Measurements from ENCODE around the gene TSPEAR. TPM values are rescaled to one million over a fixed set of nuclear protein-coding genes. Genes with fewer than 3 reads are reported as not detected.
"Not testable (repeated sequence)": the region's sequence is repeated elsewhere in the genome, so short reads cannot be mapped to it uniquely, and the experiment has no call there.

TSPEAR gene
- total and polyA plus RNA-seq, 5 experiments from 2014 or later, result 0.07 TPM; not detected in 4

- Mint-ChIP-seq H3K36me3 (peaks cover 0 to 11% (median 8%) of the 10 kb centered on the region in 3 donors), H3K27me3 (peaks cover 0 to 16% (median 0%) of the 10 kb centered on the region in 5 donors), H3K9me3 (peaks cover 0 to 15% (median 8%) of the 10 kb centered on the region in 9 donors), H3K4me3 (no peak overlapping the region), H3K27ac (no peak overlapping the region), H3K4me1 (peaks cover 0 to 5% (median under 1%) of the 10 kb centered on the region in 4 donors)
- no peak for DNase-seq
- no peak for ATAC-seq
- POLR2A ChIA-PET, result interaction anchor here (0.6 kb wide), 1 partner anchor 198 kb away, joined by 3 read pairs; no protein-coding TSS in a partner anchor
These were observed 108.9 kb downstream of the TSPEAR start for GRCh38 chr21:44602463-44602850.

DNA sequence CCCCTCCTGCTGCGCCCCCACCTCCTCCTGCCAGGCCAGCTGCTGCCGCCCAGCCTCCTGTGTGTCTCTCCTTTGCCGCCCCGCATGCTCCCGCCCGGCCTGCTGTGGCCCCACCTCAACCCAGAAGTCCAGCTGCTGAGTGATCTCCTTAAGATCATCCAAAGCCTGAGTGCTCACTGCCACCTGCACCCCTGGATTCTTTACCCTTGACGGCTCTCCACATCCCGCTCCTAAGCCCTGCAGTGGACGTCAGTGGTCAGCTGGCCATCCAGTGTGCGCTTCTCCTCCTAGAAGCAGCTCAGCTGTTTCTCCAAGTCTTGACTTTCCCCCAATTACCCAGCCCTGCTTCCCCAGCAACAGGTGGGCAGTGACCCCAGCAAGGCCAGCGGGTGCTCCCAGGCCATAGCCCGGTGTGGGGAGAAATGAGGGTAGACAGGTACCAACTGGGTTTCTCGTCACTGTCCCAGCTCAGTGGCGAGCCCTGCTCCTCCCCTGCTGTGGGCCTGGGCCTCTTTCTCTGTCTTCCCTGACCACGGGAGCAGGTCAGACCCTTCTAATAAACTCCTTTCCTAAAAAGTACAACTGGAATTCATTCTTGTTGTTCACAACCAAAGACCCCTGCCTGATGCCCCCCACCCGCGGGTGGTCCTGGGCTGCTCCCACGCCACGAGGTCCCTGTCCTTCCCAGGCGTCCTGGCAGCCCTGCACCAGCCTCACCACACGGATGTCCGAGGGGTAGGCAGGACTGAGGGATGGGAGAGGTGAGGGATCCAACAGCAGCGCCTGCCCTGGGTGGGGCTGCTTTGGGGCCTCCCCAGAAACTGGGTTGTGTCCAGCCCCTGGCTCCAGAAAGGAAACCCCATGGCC lies 109.5 kb downstream of the TSPEAR start:
- Mint-ChIP-seq H3K9me3 (peaks cover 0 to 15% (median 8%) of the 10 kb centered on the region in 9 donors), H3K4me1 (peaks cover 0 to 5% (median under 1%) of the 10 kb centered on the region in 4 donors), H3K36me3 (peaks cover 0 to 11% (median 8%) of the 10 kb centered on the region in 3 donors), H3K27ac (peak overlapping the region in 5 of 10 donors; percentile 4 to 59 (median 53)), H3K27me3 (peaks cover 0 to 16% (median 0%) of the 10 kb centered on the region in 5 donors), H3K4me3 (no peak overlapping the region)
- ATAC-seq (no peak), DNase-seq (no peak)
- POLR2A ChIA-PET, result no interaction called here

- H3K27ac Mint-ChIP-seq, H3K4me3 Mint-ChIP-seq, H3K4me1 Mint-ChIP-seq, ATAC-seq, POLR2A ChIA-PET, DNase-seq: not testable (repeated sequence)
- peaks cover 0 to 11% (median 6%) of the 10 kb centered on the region in 9 donors for H3K9me3 Mint-ChIP-seq
- H3K36me3 Mint-ChIP-seq, result peaks cover 0 to 11% (median 8%) of the 10 kb centered on the region in 3 donors
- peaks cover 0 to 12% (median 0%) of the 10 kb centered on the region in 5 donors for H3K27me3 Mint-ChIP-seq
These were observed 110.3 kb downstream of the TSPEAR start for GRCh38 chr21:44601091-44601490.

GRCh38 chr21:44600118-44600978 lies 111.0 kb downstream of the TSPEAR start, which contains the start of gene KRTAP10-7:
Gene KRTAP10-7, plus strand, starts transcription at chr21:44600597. Its CDS starts 25 bp downstream, at chr21:44600622.
- Mint-ChIP-seq H3K27ac (peak within 1 kb of the TSS in 3 of 10 donors; percentile 23 to 57 (median 24)), H3K36me3 (peaks cover 0 to 11% (median 8%) of the 10 kb centered on the region in 3 donors), H3K27me3 (peaks cover 0 to 12% (median 0%) of the 10 kb centered on the region in 5 donors), H3K9me3 (peaks cover 0 to 11% (median 6%) of the 10 kb centered on the region in 9 donors)
- DNase-seq, H3K4me3 Mint-ChIP-seq, ATAC-seq, POLR2A ChIA-PET, H3K4me1 Mint-ChIP-seq: not testable (repeated sequence)

DNA sequence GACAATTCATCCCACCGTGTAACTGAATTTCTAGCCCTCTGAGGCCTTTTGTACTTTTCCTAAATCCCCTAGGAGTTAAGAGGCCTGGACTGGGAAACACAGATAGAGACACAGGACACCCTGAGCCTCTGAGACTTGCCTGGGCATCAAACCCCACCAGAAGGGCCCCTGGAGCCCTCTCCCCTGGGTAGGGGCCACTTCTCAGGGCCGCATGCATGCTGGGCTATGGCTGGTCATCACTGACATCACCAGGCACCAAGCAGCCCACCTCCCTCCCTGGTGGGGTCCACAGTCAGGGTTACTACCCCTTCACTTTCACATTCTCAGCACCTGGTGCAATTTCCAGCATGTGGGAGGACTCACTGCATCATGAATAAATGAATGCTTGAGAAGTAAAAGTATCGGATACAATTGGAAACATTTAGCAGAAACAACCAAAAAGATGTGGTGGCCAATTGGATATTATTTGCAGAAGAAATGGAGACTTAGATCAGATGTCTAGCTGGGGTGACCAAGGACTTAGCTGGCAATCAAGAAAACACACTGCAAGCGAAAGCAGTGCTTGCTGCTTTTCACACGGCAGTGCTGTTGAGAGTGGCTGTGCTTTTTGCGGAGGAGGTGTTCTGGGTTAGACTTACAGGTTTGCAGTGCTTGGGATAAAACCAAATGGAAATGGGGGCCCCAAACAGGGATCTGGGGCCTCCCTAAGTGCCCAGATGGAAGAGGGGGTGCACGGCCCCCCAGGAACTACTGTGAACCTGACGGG lies 111.9 kb downstream of the TSPEAR start:
- Mint-ChIP-seq H3K4me1 (peaks cover 0 to 10% (median 7%) of the 10 kb centered on the region in 4 donors), H3K27ac (peak overlapping the region in 1 of 10 donors; percentile 27), H3K36me3 (peaks cover 0 to 11% (median 5%) of the 10 kb centered on the region in 3 donors), H3K4me3 (no peak overlapping the region), H3K9me3 (peaks cover 0 to 11% (median 5%) of the 10 kb centered on the region in 9 donors), H3K27me3 (peaks cover 0 to 12% (median 0%) of the 10 kb centered on the region in 5 donors)
- no peak for ATAC-seq
- DNase-seq, result no peak
- POLR2A ChIA-PET, result no interaction called here

DNA sequence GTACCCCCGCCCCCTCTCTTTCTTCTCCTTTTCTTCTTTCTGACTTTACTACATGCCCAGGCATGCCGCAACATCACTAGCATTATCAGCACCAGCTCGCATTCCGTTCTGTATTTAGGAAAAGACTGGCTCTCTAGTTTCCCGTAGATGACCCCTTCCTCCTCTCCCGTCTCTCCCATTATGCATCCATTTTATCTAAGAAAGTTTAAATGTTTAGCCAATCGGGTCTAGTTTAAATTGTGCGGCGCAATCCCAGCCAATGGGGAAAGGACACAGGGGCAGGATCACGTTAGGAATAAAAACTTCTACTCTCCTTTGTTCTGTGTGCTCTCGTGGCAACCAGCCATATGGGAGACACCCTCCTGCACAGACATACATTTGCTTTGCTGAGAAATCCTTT lies 113.3 kb downstream of the TSPEAR start:
- ATAC-seq, result no peak
- peaks cover 0 to 9% (median 0%) of the 10 kb centered on the region in 5 donors for H3K27me3 Mint-ChIP-seq
- H3K9me3 Mint-ChIP-seq, result peaks cover 0 to 11% (median 5%) of the 10 kb centered on the region in 9 donors
- POLR2A ChIA-PET, result no interaction called here
- DNase-seq, result no peak
- no peak overlapping the region for H3K27ac Mint-ChIP-seq
- H3K4me1 Mint-ChIP-seq, result peaks cover 0 to 16% (median 7%) of the 10 kb centered on the region in 4 donors
- H3K36me3 Mint-ChIP-seq, result peaks cover 0 to 11% (median 3%) of the 10 kb centered on the region in 3 donors
- H3K4me3 Mint-ChIP-seq, result no peak overlapping the region

DNA sequence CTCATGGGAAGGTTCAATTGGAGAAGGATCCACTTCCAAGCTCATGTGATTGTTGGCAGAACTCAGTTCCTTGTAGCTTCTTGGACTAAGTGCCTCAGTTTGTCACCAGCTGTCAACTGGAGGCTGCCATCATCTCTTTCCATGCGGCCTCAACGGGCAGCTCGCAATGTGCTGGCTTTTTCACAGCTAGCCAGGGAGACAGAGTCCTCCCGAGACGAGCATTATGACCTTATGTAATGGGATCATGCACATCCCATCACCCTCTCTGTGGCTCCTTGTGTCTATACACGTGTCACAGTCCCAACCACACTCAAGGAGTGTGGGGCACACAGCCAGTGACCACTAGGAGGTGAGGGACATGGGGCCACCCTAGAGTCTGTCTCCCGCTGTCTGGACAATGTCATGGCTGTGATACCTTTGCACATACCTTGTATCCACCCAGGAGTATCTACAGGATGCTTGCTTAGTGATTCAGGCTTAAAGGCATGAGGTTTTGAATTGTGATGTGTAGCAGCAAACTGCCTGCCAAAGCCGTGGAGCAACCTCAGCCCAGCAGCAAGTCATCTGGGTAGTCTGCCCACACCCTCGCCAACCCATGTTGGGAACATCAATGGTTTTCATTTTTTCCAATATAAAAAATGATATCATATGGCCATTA lies 115.2 kb downstream of the TSPEAR start:
- ATAC-seq (no peak), DNase-seq (no peak)
- Mint-ChIP-seq H3K4me1 (peaks cover 0 to 16% (median 9%) of the 10 kb centered on the region in 4 donors), H3K36me3 (peaks cover 0 to 11% (median 3%) of the 10 kb centered on the region in 3 donors), H3K27me3 (peaks cover 0 to 9% (median 0%) of the 10 kb centered on the region in 5 donors), H3K4me3 (no peak overlapping the region), H3K27ac (peak overlapping the region in 2 of 10 donors; percentile 52 to 60), H3K9me3 (peaks cover 0 to 11% (median 5%) of the 10 kb centered on the region in 9 donors)
- POLR2A ChIA-PET, result interaction anchor here (0.8 to 1.3 kb wide), 3 partner anchors 23 to 49 kb away, joined by 3 to 4 read pairs (median 3); no protein-coding TSS in a partner anchor

GRCh38 chr21:44595524-44595923 lies 115.8 kb downstream of the TSPEAR start:
- Mint-ChIP-seq H3K36me3 (peaks cover 0 to 11% (median 3%) of the 10 kb centered on the region in 3 donors), H3K9me3 (peaks cover 0 to 11% (median 5%) of the 10 kb centered on the region in 9 donors), H3K27ac (peak overlapping the region in 1 of 10 donors; percentile 48), H3K27me3 (peaks cover 0 to 9% (median 0%) of the 10 kb centered on the region in 5 donors), H3K4me3 (no peak overlapping the region), H3K4me1 (peaks cover 0 to 16% (median 10%) of the 10 kb centered on the region in 4 donors)
- ATAC-seq (no peak), DNase-seq (no peak)
- POLR2A ChIA-PET, result interaction anchor here (0.8 to 1.3 kb wide), 2 partner anchors 30 to 48 kb away, joined by 3 to 4 read pairs; no protein-coding TSS in a partner anchor

- H3K27ac Mint-ChIP-seq, result peak overlapping the region in 4 of 10 donors; percentile 43 to 83 (median 66)
- POLR2A ChIA-PET, result no interaction called here
- DNase-seq, result no peak
These were observed 116.9 kb downstream of the TSPEAR start for GRCh38 chr21:44594406-44594916.

GRCh38 chr21:44593598-44594405 lies 117.6 kb downstream of the TSPEAR start:
- Mint-ChIP-seq H3K9me3 (peaks cover 0 to 10% (median 4%) of the 10 kb centered on the region in 9 donors), H3K4me3 (peak overlapping the region in 1 of 10 donors; percentile 10), H3K4me1 (peaks cover 0 to 14% (median 10%) of the 10 kb centered on the region in 4 donors), H3K27ac (peak overlapping the region in 5 of 10 donors; percentile 31 to 83 (median 60)), H3K36me3 (peaks cover 0 to 9% (median 2%) of the 10 kb centered on the region in 3 donors), H3K27me3 (peaks cover 0 to 6% (median 0%) of the 10 kb centered on the region in 5 donors)
- DNase-seq (no peak), ATAC-seq (no peak)
- POLR2A ChIA-PET, result no interaction called here

More at GRCh38 chr21:44594406-44594916, 116.9 kb downstream of the TSPEAR start:
- Mint-ChIP-seq H3K4me3 (peak overlapping the region in 1 of 10 donors; percentile 10), H3K9me3 (peaks cover 0 to 11% (median 5%) of the 10 kb centered on the region in 9 donors), H3K36me3 (peaks cover 0 to 11% (median 3%) of the 10 kb centered on the region in 3 donors), H3K4me1 (peaks cover 0 to 14% (median 10%) of the 10 kb centered on the region in 4 donors), H3K27me3 (peaks cover 0 to 4% (median 0%) of the 10 kb centered on the region in 5 donors)
- ATAC-seq, result no peak

Measured in naive thymus-derived CD8-positive, alpha-beta T cell (primary cell).